ENCODE measurements around the gene SORD.
"Not testable (repeated sequence)": the region's sequence is repeated elsewhere in the genome, so short reads cannot be mapped to it uniquely, and the experiment has no call there.

GRCh38 chr15:45040396-45040795, 17.4 kb downstream of the SORD start:
- not testable (repeated sequence) for TF ChIP-seq POLR2AphosphoS5, CTCF (IDR thresholded peaks at IDR 0.05)

All from esophagus muscularis mucosa (tissue), 3 donors.